Right lobe of liver (tissue), 4 donors: Measurements from ENCODE around the gene TSR3.

ENCODE experiments used
- POLR2A ChIP-seq: fragments of 450-650 bp; IDR thresholded peaks from one replicate; pipeline ENCODE4 v1.6.1; 2017; ENCODE audit warnings: antibody characterized with exemption, mild to moderate bottlenecking
- TF ChIP-seq, protein P1 (sequence below), 4 donors: fragments of 200-600 bp in 3 of 4; fragments of 450-650 bp in 1 of 4; IDR thresholded peaks; one replicate each; pipeline versions ENCODE4 v1.5.1 to v1.8.0; 2016 to 2022; ENCODE audit warnings: antibody characterized with exemption in 4 of 4, mild to moderate bottlenecking in 2 of 4
- donor health status: DM: no; HTN: no; CAD: no.
- donor health status: DM: no; HTN: no; CAD: no.
- donor health status: DM: no; HTN: yes; CAD: no.

DNA sequence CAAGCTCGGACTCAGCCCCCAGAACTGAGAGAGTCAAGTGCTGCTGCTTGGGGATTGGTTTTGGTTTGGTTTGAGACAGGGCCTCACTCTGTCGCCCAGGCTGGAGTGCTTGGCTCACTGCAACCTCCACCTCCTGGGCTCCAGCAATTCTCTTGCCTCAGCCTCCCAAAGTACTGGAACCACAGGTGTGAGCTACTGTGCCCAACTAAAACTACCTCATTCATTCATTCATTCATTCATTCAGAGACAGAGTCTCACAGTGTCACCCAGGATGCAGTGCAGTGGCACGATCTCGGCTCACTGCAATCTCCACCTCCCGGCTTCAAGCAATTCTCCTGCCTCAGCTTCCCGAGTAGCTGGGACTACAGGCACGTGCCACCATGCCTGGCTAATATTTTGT lies 38.1 kb upstream of the TSR3 start:
- TF ChIP-seq POLR2A, result no peak
- TF ChIP-seq, protein P1, sequence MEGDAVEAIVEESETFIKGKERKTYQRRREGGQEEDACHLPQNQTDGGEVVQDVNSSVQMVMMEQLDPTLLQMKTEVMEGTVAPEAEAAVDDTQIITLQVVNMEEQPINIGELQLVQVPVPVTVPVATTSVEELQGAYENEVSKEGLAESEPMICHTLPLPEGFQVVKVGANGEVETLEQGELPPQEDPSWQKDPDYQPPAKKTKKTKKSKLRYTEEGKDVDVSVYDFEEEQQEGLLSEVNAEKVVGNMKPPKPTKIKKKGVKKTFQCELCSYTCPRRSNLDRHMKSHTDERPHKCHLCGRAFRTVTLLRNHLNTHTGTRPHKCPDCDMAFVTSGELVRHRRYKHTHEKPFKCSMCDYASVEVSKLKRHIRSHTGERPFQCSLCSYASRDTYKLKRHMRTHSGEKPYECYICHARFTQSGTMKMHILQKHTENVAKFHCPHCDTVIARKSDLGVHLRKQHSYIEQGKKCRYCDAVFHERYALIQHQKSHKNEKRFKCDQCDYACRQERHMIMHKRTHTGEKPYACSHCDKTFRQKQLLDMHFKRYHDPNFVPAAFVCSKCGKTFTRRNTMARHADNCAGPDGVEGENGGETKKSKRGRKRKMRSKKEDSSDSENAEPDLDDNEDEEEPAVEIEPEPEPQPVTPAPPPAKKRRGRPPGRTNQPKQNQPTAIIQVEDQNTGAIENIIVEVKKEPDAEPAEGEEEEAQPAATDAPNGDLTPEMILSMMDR (IDR thresholded peaks at IDR 0.05), result no peak
